HG02981 (cell line): ENCODE data around the gene WWOX.
A peak's percentile ranks its signal among the peaks of the same experiment; 100 is the strongest.

ENCODE experiments used
- ATAC-seq: cut with Tn5 transposase; IDR thresholded peaks from one replicate; pipeline ENCODE4 v1.9.1; 2021; ENCODE audit warnings: mild to moderate bottlenecking, moderate library complexity; ENCODE audit not compliant: unreplicated experiment

The WWOX gene

GRCh38 chr16:78455861-78456260 lies 356.4 kb downstream of the WWOX start:
- ATAC-seq = no peak

GRCh38 chr16:78458588-78458987 lies 359.1 kb downstream of the WWOX start:
- no peak for ATAC-seq

- no peak for ATAC-seq
These were observed 361.0 kb downstream of the WWOX start for GRCh38 chr16:78460428-78460827.

- ATAC-seq = no peak
These were observed 361.6 kb downstream of the WWOX start for GRCh38 chr16:78461087-78461486.

- no peak for ATAC-seq
These were observed 362.2 kb downstream of the WWOX start for GRCh38 chr16:78461496-78462287.

- ATAC-seq = no peak
These were observed 363.1 kb downstream of the WWOX start for GRCh38 chr16:78462288-78463208.

GRCh38 chr16:78463591-78463990 lies 364.1 kb downstream of the WWOX start:
- ATAC-seq = no peak

- no peak for ATAC-seq
These were observed 365.4 kb downstream of the WWOX start for GRCh38 chr16:78464833-78465232.

- ATAC-seq = no peak
These were observed 366.3 kb downstream of the WWOX start for GRCh38 chr16:78465730-78466129.

GRCh38 chr16:78469787-78470186 lies 370.3 kb downstream of the WWOX start:
- ATAC-seq = no peak

GRCh38 chr16:78473031-78473699 lies 373.7 kb downstream of the WWOX start:
- no peak for ATAC-seq

- peak; percentile 57 for ATAC-seq
These were observed 375.3 kb downstream of the WWOX start for GRCh38 chr16:78474762-78475161.

GRCh38 chr16:78476615-78477014 lies 377.2 kb downstream of the WWOX start:
- ATAC-seq = no peak

GRCh38 chr16:78478267-78478861 lies 378.9 kb downstream of the WWOX start:
- no peak for ATAC-seq

GRCh38 chr16:78479723-78480122 lies 380.3 kb downstream of the WWOX start:
- no peak for ATAC-seq

- no peak for ATAC-seq
These were observed 381.1 kb downstream of the WWOX start for GRCh38 chr16:78480588-78480987.

GRCh38 chr16:78483124-78483992 lies 383.9 kb downstream of the WWOX start:
- ATAC-seq = no peak

GRCh38 chr16:78484509-78485058 lies 385.1 kb downstream of the WWOX start:
- ATAC-seq = no peak

- ATAC-seq = no peak
These were observed 385.9 kb downstream of the WWOX start for GRCh38 chr16:78485188-78485916.
